IPS-NIHi11 (cell line): ENCODE results near the gene CCDC106.

Source experiments
- DNase-seq: peaks from one replicate; pipeline ENCODE4 v3.0.0; 2012; ENCODE audit warnings: mixed read lengths, low spot score

CCDC106 gene

DNA sequence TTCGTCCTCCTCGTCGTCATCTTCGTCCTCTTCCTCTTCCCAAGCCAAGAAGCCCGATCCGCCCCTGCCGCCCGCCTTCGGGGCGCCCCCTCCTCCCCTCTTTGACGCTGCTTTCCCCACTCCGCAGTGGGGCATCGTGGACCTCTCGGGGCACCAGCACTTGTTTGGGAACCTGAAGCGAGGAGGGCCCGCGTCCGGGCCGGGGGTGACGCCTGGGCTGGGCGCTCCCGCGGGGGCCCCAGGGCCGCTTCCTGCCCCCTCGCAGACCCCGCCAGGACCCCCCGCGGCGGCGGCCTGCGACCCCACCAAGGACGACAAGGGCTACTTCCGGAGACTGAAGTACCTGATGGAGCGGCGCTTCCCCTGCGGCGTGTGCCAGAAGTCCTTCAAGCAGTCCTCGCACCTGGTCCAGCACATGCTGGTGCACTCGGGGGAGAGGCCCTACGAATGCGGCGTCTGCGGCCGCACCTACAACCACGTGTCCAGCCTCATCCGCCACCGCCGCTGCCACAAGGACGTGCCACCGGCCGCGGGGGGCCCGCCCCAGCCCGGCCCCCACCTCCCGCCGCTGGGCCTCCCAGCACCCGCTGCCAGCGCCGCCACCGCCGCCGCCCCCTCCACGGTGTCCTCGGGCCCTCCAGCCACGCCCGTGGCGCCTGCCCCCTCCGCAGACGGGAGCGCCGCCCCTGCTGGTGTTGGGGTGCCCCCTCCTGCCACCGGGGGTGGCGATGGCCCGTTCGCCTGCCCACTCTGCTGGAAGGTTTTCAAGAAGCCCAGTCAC is 33.9 kb upstream of the CCDC106 start:
- DNase-seq, result peak; percentile 21

DNA sequence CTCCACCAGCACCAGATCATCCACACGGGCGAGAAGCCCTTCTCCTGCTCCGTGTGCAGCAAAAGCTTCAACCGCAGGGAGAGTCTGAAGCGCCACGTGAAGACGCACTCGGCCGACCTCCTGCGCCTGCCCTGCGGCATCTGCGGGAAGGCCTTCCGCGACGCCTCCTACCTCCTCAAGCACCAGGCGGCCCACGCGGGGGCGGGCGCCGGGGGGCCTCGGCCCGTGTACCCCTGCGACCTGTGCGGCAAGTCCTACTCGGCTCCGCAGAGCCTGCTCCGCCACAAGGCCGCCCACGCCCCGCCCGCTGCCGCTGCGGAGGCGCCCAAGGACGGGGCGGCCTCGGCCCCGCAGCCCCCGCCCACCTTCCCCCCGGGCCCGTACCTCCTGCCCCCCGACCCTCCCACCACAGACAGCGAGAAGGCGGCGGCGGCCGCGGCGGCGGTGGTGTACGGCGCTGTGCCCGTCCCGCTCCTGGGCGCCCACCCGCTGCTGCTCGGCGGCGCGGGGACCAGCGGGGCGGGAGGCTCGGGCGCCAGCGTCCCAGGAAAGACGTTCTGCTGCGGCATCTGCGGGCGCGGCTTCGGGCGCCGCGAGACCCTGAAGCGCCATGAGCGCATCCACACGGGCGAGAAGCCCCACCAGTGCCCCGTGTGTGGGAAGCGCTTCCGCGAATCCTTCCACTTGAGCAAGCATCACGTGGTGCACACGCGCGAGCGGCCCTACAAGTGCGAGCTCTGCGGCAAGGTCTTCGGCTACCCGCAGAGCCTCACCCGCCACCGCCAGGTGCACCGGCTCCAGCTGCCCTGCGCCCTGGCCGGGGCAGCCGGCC is 33.1 kb upstream of the CCDC106 start:
- DNase-seq, result peak; percentile 21

DNA sequence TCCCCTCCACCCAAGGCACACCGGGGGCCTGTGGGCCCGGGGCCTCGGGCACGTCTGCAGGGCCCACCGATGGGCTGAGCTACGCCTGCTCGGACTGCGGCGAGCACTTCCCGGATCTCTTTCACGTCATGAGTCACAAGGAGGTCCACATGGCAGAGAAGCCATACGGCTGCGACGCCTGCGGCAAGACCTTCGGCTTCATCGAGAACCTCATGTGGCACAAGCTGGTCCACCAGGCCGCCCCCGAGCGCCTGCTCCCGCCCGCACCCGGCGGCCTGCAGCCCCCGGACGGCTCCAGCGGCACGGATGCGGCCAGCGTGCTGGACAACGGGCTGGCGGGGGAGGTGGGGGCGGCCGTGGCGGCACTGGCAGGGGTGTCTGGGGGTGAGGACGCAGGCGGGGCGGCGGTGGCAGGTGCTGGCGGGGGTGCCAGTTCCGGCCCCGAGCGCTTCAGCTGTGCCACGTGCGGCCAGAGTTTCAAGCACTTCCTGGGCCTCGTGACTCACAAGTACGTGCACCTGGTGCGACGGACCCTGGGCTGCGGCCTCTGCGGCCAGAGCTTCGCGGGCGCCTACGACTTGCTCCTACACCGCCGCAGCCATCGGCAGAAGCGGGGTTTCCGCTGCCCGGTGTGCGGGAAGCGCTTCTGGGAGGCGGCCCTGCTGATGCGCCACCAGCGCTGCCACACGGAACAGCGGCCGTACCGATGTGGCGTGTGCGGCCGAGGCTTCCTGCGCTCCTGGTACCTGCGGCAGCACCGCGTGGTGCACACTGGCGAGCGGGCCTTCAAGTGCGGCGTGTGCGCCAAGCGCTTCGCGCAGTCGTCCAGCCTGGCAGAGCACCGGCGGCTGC is 32.2 kb upstream of the CCDC106 start:
- DNase-seq, result peak; percentile 11

DNA sequence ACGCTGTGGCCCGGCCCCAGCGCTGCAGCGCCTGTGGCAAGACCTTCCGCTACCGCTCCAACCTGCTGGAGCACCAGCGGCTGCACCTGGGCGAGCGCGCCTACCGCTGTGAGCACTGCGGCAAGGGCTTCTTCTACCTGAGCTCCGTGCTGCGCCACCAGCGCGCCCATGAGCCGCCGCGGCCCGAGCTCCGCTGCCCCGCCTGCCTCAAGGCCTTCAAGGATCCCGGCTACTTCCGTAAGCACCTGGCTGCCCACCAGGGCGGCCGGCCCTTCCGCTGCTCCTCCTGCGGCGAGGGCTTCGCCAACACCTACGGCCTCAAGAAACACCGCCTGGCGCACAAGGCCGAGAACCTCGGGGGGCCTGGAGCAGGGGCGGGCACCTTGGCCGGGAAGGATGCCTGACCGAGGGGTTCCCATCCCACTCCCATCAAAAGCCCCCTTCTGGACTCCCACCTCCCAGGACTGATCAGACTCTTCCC is 31.6 kb upstream of the CCDC106 start:
- peak; percentile 11 for DNase-seq

DNA sequence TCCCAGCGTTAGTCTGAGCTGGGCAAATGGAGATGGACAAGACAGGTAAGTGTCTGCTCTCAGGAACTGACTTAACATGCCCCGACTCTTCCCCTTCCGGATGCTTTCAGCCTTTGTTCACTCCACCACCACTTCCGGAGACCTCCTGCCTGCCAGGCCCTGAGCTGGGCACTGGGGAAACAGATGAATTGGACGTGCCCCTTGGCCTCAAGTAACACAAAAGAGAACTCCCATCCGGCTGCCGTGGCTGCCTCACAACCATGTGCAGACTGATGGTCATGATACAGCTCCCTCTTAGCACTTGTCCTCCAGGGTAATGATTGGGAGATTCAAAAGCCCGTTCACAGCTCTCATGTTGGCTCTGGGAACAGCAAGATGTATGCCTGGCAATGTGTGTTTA is 30.6 kb upstream of the CCDC106 start:
- no peak for DNase-seq

DNA sequence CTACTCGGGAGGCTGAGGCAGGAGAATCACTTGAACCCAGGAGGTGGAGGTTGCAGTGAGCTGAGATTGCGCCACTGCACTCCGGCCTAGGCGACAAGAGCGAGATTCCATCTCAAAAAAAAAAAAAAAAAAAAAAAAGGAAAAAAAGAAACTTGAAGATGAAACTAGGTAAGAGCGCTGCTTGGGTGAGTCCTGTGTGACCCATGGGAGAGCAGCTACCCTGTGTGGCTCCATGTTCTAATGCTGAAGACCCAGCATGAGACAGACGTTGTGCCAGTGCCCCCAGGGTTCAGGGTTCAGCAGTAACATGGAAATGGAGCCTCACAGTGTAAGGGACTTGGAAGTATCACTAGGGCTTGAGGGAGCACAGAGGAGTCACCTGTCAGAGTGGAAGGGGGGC is 29.6 kb upstream of the CCDC106 start:
- DNase-seq, result no peak

DNA sequence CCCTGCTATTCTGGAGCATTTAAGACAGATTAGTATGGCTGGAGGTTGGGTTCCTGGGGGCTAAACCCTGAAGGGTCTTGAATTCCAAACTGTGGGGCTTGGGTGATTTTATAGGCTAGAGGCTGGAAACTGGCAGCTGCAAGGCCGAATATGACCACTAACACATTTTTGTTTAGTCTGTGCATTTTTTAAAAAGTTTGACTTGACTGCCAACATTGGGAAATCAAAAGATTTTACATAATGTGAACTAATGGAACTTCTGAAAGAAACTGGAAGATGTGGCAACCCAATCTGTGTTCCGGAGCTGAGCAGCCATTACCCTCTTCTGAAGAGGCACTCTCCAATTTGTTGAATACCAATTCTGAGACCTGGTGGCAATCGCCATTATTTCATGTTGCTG is 28.7 kb upstream of the CCDC106 start:
- no peak for DNase-seq

DNA sequence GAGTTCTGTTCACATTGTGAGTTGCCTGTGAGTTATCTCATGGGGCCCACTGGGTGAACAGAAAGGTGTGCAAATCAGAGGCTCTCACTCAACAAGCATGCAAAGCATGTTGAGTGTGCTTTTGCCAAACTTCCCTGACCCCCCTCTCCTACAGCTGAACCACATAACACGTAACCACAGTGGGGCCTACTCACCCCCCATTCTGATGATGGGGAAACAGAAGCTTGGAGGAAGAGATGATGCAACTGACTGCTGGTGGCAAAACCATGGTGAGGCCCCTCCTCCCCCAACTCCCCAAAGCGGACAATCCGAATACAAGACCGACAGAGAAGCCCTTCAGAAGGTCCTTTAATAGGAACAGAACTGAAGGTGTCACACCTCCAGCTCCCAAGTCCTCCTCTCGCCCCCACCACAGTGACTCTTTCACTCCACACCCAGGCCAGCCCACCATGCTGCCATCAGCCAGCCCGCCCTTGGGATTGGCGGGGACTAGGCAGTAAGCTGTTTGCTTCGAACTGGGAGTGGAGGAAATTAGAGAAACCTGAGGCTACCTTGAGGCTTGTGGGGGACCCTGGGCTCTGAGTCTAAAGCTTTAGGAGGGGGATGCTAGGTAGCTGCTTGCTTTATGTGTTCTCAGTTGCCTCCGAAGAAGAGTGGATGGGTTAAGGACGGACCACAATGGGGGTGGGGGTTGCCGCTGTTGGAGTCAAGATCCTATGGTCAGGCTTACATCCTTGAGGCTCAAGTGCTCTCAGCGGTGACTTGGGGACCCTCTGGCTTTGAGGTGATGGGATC is 27.4 kb upstream of the CCDC106 start:
- DNase-seq, result no peak

DNA sequence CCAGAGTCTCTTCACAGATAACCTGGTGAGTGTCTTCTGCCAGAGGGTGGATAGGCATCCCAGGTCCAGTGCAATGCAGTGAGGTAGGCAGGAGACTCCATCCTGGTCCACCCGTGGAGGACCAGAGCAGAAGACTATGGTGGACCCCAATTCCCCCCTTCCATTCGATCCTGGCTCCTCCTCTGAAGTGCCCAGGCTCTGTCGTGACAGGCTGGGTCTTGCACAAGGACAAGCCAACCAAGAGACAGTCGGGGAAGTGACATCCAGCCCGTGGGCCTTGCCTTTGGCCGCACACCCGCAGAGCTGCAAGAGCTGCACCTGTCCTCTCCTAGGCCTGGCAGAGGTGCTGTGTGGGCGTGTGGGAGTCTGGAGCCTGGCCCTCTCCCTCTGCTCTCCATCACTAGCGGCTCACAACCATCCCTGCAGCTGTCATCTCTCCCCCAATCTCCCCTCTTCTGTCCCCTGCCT is 26.8 kb upstream of the CCDC106 start:
- DNase-seq, result no peak

DNA sequence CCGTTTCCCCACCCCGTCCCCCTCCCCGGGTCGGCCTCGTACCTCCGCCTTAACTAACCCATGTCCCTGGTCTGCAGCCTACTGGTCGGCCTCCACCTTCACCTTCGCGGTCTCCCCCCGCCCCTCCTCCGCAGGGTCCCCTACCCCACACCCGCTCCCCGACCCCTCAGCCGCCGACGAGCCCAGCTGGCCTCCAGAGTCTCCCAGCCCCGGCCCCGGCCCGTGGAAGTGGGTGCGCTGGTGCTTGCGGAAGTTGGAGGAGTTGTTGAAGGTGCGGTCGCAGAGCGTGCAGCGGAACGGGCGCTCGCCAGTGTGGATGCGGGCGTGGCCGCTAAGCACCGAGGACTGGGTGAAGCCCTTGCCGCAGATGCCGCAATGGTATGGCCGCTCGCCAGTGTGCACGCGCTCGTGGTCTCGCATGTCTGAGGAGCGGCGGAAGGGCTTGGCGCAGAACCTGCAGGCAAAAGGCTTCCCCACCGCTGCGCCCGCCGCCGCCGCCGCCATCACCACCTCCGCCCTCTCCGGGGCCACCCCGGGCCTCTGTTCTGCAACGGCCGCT is 26.3 kb upstream of the CCDC106 start:
- DNase-seq, result no peak

DNA sequence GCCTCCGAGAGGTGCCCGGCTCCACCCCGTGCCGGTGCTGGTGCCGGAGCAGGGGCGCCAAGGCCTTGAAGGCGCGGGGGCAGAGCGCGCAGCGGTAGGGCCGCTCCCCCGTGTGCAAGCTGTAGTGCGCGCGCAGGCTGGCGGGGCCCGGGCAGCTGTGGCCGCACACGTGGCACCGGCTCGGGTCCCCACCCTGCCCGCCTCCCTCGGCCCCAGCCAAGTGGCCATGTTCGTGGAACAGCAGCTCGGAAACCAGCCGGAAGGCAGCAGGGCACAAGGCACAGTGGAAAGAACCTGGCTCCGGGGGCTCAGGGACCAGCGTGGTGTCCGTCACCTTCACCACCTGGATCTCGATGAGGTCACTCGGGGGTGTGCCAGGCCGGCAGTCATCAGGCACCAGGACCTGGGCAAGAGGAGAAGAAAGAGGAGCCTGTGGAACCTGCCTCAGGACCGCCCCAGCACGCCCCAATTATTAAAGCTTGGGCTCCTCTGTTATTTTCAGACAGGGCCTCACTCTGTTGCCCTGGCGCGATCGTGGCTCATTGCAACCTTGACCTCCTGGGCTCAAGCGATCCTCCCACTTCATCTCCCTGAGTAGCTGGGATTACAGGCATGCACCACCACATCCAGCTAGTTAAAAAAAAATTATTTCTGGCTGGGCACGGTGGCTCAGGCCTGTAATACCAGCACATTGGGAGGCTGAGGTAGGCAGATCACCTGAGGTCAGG is 25.6 kb upstream of the CCDC106 start:
- DNase-seq, result peak; percentile 11

DNA sequence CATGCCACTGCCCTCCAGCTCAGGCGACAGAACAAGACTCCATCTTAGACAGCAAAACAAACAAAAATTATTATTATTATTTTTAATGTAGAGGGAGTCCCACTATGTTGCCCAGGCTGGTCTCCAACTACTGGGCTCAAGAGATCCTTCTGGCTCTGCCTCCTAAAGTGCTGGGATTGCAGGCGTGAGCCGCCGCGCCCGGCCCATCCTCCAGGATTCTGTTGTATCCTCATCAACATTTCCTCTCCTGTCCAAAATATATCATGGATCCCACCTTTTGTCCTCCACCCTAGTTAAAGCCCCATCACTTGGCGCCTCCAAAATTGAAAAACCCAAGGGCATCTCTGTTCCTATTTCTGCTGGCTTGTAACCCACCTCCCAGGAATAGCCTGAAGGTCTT is 24.9 kb upstream of the CCDC106 start:
- no peak for DNase-seq

DNA sequence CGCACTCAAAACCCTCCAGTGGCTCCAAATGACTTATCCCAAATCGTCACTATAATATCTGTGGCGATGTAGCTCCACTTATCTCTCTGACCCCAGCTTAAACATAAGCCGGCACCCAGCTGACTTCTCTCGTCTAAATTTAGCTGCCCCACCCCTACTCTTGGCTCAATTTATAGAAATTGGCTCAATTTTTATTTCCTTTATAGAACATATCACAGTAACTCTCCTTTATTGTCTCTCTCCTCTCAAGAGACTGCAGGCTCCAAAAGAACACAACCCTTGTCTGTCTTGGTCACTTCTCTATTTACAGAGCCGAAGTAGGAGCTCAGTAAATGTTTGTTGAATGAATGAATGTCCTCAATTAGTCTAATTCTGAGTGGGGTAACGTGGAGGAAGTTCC is 24.5 kb upstream of the CCDC106 start:
- no peak for DNase-seq

DNA sequence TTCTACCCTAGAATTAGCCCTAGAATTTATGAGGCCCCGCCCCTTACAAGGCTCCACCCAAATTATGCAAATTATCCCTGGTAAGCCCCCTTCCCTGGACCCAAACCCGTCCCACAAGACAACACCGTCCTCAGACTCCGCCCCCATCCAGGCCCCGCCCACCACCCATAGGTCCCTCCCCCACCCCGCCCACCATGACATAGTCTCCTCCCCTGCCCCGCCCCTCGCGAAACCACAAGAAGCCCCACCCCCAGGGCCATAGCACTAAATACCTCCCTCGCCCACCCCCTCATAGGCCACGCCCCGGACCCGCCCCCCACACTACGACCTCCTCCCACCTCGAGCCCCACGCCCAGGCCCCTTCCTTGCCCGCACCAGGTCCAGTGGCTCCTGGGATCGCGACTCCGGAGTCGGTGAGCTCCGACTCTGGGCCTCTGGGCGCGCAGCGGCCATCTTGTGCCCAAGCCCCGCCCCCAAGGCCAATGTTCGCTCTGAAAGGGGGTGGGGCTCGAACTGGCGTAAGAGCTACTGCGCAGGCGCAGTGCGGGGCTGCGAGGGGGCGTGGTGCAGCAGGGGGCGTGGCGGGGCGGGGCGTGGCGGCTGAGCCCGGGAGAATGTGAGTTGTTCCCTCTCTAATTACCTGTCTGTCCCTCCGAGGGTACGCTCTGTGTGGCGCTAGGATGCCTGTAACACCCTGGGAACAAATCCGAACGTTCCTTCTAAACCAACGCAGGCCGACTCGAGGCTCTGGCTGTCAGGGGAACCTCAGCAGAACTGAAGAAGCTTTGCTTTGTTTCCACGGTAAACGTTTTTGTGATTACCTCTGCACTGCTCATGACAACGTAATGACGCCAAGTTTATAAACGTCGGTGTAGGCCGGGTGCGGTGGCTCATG is 23.7 kb upstream of the CCDC106 start, which contains the start of gene ZNF784:
Gene ZNF784 (minus strand): TSS at position 458 of the 895 bp plus-strand sequence. CDS start 5 bp downstream, at position 453.
- peak; percentile 93 for DNase-seq

DNA sequence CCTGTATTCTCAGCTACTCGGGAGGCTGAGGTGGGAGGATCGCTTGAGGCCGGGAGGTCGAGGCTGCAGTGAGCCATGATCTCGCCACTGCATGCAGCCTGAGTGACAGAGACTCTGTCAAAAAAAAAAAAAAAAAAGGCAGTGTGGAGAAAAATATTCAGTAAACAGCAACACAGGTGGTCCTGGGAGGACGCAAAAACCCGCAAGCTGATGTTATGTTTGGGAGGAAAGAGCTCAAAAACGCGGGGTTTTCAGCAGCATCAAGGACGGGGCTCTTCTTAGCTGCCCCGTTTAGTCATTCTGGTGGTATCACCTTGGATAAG is 23.0 kb upstream of the CCDC106 start:
- DNase-seq, result no peak

DNA sequence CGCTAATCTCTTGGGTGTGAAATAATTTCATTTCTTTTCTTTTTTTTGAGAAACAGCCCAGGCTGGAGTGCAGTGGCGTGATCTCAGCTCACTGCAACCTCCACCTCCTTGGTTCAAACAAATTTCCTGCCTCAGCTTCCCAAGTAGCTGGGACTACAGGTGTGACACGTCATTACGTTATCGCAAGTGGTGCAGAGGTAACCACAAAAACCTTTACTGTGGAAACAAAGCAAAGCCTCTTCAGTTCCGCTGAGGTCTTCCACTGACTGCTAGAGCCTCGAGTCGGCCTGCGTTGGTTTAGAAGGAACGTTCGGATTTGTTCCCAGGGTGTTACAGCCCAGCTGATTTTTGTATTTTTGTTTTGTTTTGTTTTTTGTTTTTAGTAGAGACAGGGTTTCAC is 21.7 kb upstream of the CCDC106 start:
- no peak for DNase-seq

DNA sequence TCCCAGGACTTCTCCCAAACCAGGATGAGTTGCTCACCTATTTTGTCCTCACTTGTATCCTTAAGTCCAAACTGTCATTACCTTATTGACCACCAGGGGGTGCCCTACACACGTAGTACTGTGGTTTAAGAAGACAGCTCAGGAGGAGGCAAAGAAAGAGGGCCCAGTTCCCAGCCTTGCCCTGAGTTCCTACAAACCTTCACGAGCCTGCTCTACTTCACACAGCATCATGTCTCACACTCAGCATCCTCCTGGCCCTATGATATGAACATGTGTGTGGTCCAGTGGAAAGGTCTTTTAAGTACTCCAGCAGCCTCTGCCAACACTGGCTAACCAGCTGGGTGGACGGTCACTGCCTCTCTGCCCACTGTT is 15.6 kb upstream of the CCDC106 start:
- peak; percentile 54 for DNase-seq

DNA sequence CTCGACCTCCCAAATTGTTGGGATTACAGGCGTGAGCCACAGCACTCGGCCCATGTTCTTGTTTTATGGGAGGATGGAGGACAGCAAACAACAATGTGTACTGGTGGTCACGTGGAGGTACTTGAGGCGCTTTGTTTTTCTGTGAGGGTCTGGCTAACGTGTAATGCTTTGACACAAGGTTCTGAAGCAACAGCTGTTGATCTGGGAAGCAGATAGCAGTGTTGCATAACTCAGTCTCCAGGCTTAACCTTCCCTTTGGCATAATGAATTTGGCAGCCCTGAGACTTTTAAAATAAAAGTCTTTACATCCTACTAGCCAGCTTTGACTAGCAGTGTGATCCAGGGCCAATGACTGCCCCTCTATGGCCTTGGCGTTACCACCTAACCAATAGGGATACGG is 14.2 kb upstream of the CCDC106 start:
- no peak for DNase-seq

DNA sequence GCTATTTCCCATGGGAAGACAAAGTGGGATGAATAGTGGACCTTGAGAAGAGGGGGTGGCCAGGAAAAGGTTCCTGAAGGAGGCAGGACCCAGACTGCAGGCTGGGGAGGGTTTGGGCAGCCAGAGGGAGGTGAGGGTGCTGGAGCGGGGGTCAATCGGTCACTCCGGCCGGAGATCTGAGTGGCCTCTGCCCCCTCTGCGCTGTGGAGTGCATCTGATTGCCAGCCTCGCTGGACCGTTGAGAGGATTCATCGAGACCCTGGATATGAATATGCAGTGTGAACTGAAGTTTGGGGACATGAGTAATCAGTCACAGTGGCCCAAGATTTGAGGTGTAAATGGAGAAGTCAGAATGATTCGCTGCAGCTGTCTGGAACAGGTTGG is 12.7 kb upstream of the CCDC106 start:
- DNase-seq, result no peak
